ENCODE measurements around the gene CELF4. TPM values are rescaled to one million over a fixed set of nuclear protein-coding genes. Genes with fewer than 3 reads are reported as not detected.

The CELF4 gene
- polyA plus RNA-seq, 1 donor (not counting 4 experiments of a cell fraction or from before 2014, with no cell fraction given) = not detected

DNA sequence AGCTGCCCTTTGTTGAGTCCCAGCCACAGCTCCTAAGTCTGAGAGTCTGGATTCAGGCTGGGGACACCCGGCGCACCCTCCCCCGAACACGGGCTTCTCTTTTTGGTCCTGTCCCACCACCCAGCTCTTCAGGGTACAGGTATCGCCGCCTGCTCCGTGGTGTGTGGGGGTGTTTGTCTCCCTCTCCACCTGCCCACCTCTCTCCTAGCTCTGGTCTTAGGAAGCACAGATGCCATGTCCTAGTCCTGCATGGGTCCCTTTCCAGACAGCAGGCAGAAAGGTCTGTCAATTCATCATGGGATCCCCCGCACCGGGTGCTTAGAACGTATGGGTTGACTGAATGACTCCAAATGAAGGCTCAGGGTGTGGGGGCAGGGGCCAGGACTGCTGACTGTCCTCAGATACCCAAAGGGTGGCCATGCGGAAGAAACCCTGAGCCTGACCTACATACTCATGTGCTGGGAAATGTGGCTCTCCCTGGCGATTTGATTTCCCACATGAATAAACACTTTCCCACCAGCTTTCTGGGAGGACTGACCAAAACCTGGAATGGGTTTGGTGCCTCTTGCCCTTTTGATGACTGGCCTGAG, 156.8 kb downstream of the CELF4 start:
- Histone ChIP-seq H3K27me3 (ENCODE audit: control insufficient read depth, extremely low read depth, insufficient read depth, low read length) (no peaks in the 10 kb centered on the region), H3K36me3 (ENCODE audit: control insufficient read depth in 2 of 2, extremely low read depth in 1 of 2, insufficient read depth in 2 of 2, low read length in 2 of 2) (no peaks in the 10 kb centered on the region), H3K4me2 (ENCODE audit: control insufficient read depth, extremely low read depth, insufficient read depth, low read depth, low read length) (no peak overlapping the region), H4K20me1 (ENCODE audit: control insufficient read depth, extremely low read depth, insufficient read depth, low read length) (no peaks in the 10 kb centered on the region), H3K4me1 (ENCODE audit: control insufficient read depth, extremely low read depth, insufficient read depth, low read length) (no peaks in the 10 kb centered on the region), H3K79me2 (ENCODE audit: control insufficient read depth, insufficient read depth, low read length) (no peaks in the 10 kb centered on the region), H3K9ac (ENCODE audit: control insufficient read depth, extremely low read depth, insufficient read depth, low read length) (no peak overlapping the region), H3K9me1 (ENCODE audit: control insufficient read depth, extremely low read depth, insufficient read depth, low read length) (no peaks in the 10 kb centered on the region), H3K27ac (ENCODE audit: control insufficient read depth, insufficient read depth, low read length) (no peak overlapping the region), H3K4me3 (ENCODE audit: control insufficient read depth in 2 of 3, extremely low read depth in 1 of 3, insufficient read depth in 2 of 3, low read depth in 1 of 3, low read length in 3 of 3) (no peak overlapping the region), H3K9me3 (ENCODE audit: control insufficient read depth, low read depth, low read length) (no peaks in the 10 kb centered on the region), H2AFZ (ENCODE audit: control insufficient read depth, low read length) (no peak overlapping the region)
- no peak for TF ChIP-seq CTCF (optimal IDR thresholded peaks at IDR 0.05 in 1 of 3, IDR thresholded peaks at IDR 0.05 in 1 of 3, conservative IDR thresholded peaks at IDR 0.05 in 1 of 3; ENCODE audit: extremely low read depth in 1 of 3, insufficient read depth in 2 of 3, low read length in 3 of 3)
- no peak for TF ChIP-seq EZH2 (IDR thresholded peaks at IDR 0.05; ENCODE audit: low read length)
- dilution Hi-C loops (cut with MboI; ENCODE audit: extremely low pct_ligation_motif_present, low sequenced_read_pairs) = no loop called here
- DNase-seq (ENCODE audit: low read depth, low spot score) (no peak), FAIRE-seq (no peak)

GRCh38 chr18:37407571-37407970, 158.0 kb downstream of the CELF4 start:
- Histone ChIP-seq H3K9me3 (ENCODE audit: control insufficient read depth, low read depth, low read length) (no peaks in the 10 kb centered on the region), H3K4me1 (ENCODE audit: control insufficient read depth, extremely low read depth, insufficient read depth, low read length) (peaks cover 10% of the 10 kb centered on the region), H3K79me2 (ENCODE audit: control insufficient read depth, insufficient read depth, low read length) (no peaks in the 10 kb centered on the region), H2AFZ (ENCODE audit: control insufficient read depth, low read length) (no peak overlapping the region), H3K36me3 (ENCODE audit: control insufficient read depth in 2 of 2, extremely low read depth in 1 of 2, insufficient read depth in 2 of 2, low read length in 2 of 2) (no peaks in the 10 kb centered on the region), H3K4me3 (ENCODE audit: control insufficient read depth in 2 of 3, extremely low read depth in 1 of 3, insufficient read depth in 2 of 3, low read depth in 1 of 3, low read length in 3 of 3) (no peak overlapping the region), H3K4me2 (ENCODE audit: control insufficient read depth, extremely low read depth, insufficient read depth, low read depth, low read length) (no peak overlapping the region), H3K9me1 (ENCODE audit: control insufficient read depth, extremely low read depth, insufficient read depth, low read length) (no peaks in the 10 kb centered on the region), H3K27ac (ENCODE audit: control insufficient read depth, insufficient read depth, low read length) (no peak overlapping the region), H3K9ac (ENCODE audit: control insufficient read depth, extremely low read depth, insufficient read depth, low read length) (no peak overlapping the region), H3K27me3 (ENCODE audit: control insufficient read depth, extremely low read depth, insufficient read depth, low read length) (no peaks in the 10 kb centered on the region), H4K20me1 (ENCODE audit: control insufficient read depth, extremely low read depth, insufficient read depth, low read length) (no peaks in the 10 kb centered on the region)
- TF ChIP-seq EZH2 (IDR thresholded peaks at IDR 0.05; ENCODE audit: low read length) (no peak), CTCF (optimal IDR thresholded peaks at IDR 0.05 in 1 of 3, IDR thresholded peaks at IDR 0.05 in 1 of 3, conservative IDR thresholded peaks at IDR 0.05 in 1 of 3; ENCODE audit: extremely low read depth in 1 of 3, insufficient read depth in 2 of 3, low read length in 3 of 3) (no peak)
- dilution Hi-C loops (cut with MboI; ENCODE audit: extremely low pct_ligation_motif_present, low sequenced_read_pairs) = no loop called here
- FAIRE-seq = no peak
- no peak for DNase-seq (ENCODE audit: low read depth, low spot score)

All from keratinocyte (primary cell).